Mesothelial cell of epicardium (in vitro differentiated cells): ENCODE data around the gene SLC26A6. TPM values are rescaled to one million over a fixed set of nuclear protein-coding genes. Genes with fewer than 3 reads are reported as not detected.

ENCODE experiments used
- DNase-seq, 2 experiments: peaks; one replicate each; pipeline ENCODE4 v3.0.0; 2021; ENCODE audit warnings: low spot score in 2 of 2; ENCODE audit not compliant: unreplicated experiment in 2 of 2
- H3K27ac Mint-ChIP-seq: 2 replicates; pipeline ENCODE4 v1.8.0; 2021; ENCODE audit warnings: mixed read lengths
- H3K27me3 Mint-ChIP-seq: 2 replicates; pipeline ENCODE4 v1.8.0; 2021; ENCODE audit warnings: low read depth, mixed read lengths
- H3K36me3 Mint-ChIP-seq: 2 replicates; pipeline ENCODE4 v1.8.0; 2021; ENCODE audit warnings: mixed read lengths
- H3K4me1 Mint-ChIP-seq: 2 replicates; pipeline ENCODE4 v1.8.0; 2021; ENCODE audit warnings: mixed read lengths
- H3K4me3 Mint-ChIP-seq: 2 replicates; pipeline ENCODE4 v1.8.0; 2021; ENCODE audit warnings: mild to moderate bottlenecking, moderate library complexity, mixed read lengths
- H3K9me3 Mint-ChIP-seq: 2 replicates; pipeline ENCODE4 v1.8.0; 2021; ENCODE audit warnings: mixed read lengths
- CTCF ChIP-seq: fragments of 200-600 bp; sonication (generic); IDR thresholded peaks from one replicate; pipeline ENCODE4 v1.5.0; 2021; ENCODE audit warnings: antibody characterized with exemption; ENCODE audit not compliant: unreplicated experiment
- total RNA-seq: library from RNA; stranded (reverse); gene quantifications from 3 replicates; pipeline ENCODE4 v1.2.1, GENCODE V29; 2021

Gene SLC26A6
- total RNA-seq, 1 donor from 2014 or later = 18.0 TPM

GRCh38 chr3:48660800-48661400 is 25.6 kb upstream of the SLC26A6 start:
- DNase-seq = no peak
- peak overlapping the region; percentile 42 for H3K4me3 Mint-ChIP-seq
- peaks cover 14% of the 10 kb centered on the region for H3K4me1 Mint-ChIP-seq
- peaks cover 4% of the 10 kb centered on the region for H3K36me3 Mint-ChIP-seq
- no peaks in the 10 kb centered on the region for H3K9me3 Mint-ChIP-seq
- H3K27ac Mint-ChIP-seq = no peak overlapping the region
- no peak for TF ChIP-seq CTCF
- H3K27me3 Mint-ChIP-seq = peaks cover 15% of the 10 kb centered on the region

GRCh38 chr3:48656841-48657281 is 21.6 kb upstream of the SLC26A6 start:
- Mint-ChIP-seq H3K36me3 (peaks cover 4% of the 10 kb centered on the region), H3K9me3 (no peaks in the 10 kb centered on the region), H3K4me1 (peaks cover 2% of the 10 kb centered on the region), H3K27me3 (peaks cover 20% of the 10 kb centered on the region), H3K4me3 (peak overlapping the region; percentile 52), H3K27ac (no peak overlapping the region)
- TF ChIP-seq CTCF = no peak
- DNase-seq = no peak

- H3K4me1 Mint-ChIP-seq = no peaks in the 10 kb centered on the region
- peaks cover 18% of the 10 kb centered on the region for H3K27me3 Mint-ChIP-seq
- peaks cover 4% of the 10 kb centered on the region for H3K36me3 Mint-ChIP-seq
- H3K4me3 Mint-ChIP-seq = peak overlapping the region; percentile 52
- peak; percentile 55 to 80 for DNase-seq
- TF ChIP-seq CTCF = peak; percentile 72
- H3K9me3 Mint-ChIP-seq = no peaks in the 10 kb centered on the region
- no peak overlapping the region for H3K27ac Mint-ChIP-seq
Observed at GRCh38 chr3:48656061-48656840, 21.0 kb upstream of the SLC26A6 start.

- Mint-ChIP-seq H3K4me1 (no peaks in the 10 kb centered on the region), H3K4me3 (peak overlapping the region; percentile 58), H3K27ac (no peak overlapping the region), H3K27me3 (peaks cover 18% of the 10 kb centered on the region), H3K9me3 (no peaks in the 10 kb centered on the region), H3K36me3 (peaks cover 4% of the 10 kb centered on the region)
- DNase-seq = no peak
- no peak for TF ChIP-seq CTCF
Observed at GRCh38 chr3:48655606-48656005, 20.3 kb upstream of the SLC26A6 start.

GRCh38 chr3:48655063-48655462 is 19.8 kb upstream of the SLC26A6 start:
- Mint-ChIP-seq H3K36me3 (peaks cover 4% of the 10 kb centered on the region), H3K4me1 (no peaks in the 10 kb centered on the region), H3K9me3 (no peaks in the 10 kb centered on the region), H3K4me3 (peak overlapping the region; percentile 58), H3K27me3 (peaks cover 18% of the 10 kb centered on the region), H3K27ac (no peak overlapping the region)
- no peak for TF ChIP-seq CTCF
- DNase-seq = no peak
